Measurements from ENCODE around the gene NKD1.

GRCh38 chr16:50592996-50593395, 44.8 kb downstream of the NKD1 start:
- TF ChIP-seq EZH2phosphoT487 (IDR thresholded peaks at IDR 0.05; ENCODE audit: insufficient read depth, low read depth), result no peak
- no peak for TF ChIP-seq EZH2 (IDR thresholded peaks at IDR 0.05; ENCODE audit: insufficient read depth, poor library complexity, severe bottlenecking)

Data from GM23248 (cell line).